Measurements from ENCODE around the gene H2BK1.

H2BK1 gene

DNA sequence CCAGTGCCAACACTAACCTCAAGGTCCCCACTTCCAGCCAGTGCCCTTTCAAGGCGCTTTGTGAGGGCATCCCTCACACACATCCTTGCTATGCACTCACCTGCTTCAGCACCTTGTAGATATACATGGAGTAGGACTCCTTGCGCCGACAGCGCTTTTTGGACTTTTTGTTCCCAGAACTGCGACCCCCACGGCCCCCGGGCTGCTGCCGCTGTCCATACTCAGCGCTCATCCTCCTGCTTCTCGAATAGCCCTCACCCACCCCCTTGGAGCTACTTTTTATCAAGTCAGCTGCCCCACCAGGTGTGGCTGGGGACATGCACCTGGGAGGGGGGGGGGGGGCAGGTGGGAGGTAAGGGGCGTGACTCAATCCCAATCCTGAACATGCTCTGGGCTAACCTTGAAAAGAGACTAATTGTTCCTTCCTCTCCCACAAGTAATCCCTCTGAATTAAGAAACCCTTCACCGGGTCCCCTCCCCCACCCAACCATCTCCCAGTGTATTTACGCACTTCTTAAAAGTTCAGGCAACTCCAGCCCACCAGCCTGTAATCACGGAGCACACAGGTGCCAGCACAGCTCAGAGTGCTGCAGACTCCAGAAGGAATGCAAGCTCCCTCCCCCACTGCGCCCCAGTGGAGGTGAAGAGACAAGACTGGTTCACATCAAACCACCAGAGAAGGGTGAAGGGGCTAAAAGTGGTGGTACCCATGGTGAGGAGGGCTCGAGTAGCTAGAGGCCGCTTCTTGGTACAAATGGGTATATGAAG, at the start of gene H2BK1:
TSS of gene H2BK1 (minus strand) at position 402 of the 768 bp plus-strand sequence. CDS start at position 232, 170 bp downstream.
- H3K9ac ChIP-seq (ENCODE audit: low read depth in 1 of 2, low read length in 2 of 2): no peak within 1 kb of the TSS
- peaks cover 0 to 4% of the 10 kb centered on the region in 2 donors for H3K27me3 ChIP-seq (ENCODE audit: control insufficient read depth in 2 of 2, insufficient read depth in 2 of 2, low read length in 2 of 2)
- H3K4me1 ChIP-seq (ENCODE audit: control insufficient read depth in 2 of 2, insufficient read depth in 2 of 2, low read length in 2 of 2): no peaks in the 10 kb centered on the region
- no peak within 1 kb of the TSS for H3K4me3 ChIP-seq (ENCODE audit: low read length in 2 of 2)
- no peak within 1 kb of the TSS for H3K27ac ChIP-seq (ENCODE audit: low read depth in 2 of 2, low read length in 2 of 2)
- H3K9me3 ChIP-seq (ENCODE audit: control insufficient read depth in 2 of 2, low read length in 2 of 2): no peaks in the 10 kb centered on the region
- H3K36me3 ChIP-seq (ENCODE audit: control insufficient read depth in 2 of 2, insufficient read depth in 2 of 2, low read length in 2 of 2): peaks cover 11 to 16% of the 10 kb centered on the region in 2 donors

DNA sequence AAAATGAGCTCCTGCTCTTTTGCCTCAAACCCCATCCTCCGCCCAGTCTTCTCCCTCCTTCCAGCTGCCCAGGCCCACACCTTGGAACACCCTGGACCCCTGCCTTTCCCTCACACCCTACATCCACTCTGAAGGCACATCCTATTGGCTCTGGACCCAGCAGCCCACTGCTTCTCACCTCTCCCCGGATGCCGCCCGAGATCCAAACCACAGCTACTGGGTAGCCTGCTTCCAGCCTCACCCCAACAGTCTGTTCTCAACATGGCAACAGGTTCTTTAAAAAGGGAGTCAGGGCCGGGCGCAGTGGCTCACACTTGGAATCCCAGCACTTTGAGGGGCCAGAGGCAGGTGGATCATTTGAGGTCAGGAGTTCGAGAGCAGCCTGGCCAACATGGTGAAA, 47.7 kb upstream of the H2BK1 start:
- no peak overlapping the region for H3K9ac ChIP-seq (ENCODE audit: low read depth in 1 of 2, low read length in 2 of 2)
- no peaks in the 10 kb centered on the region for H3K4me1 ChIP-seq (ENCODE audit: control insufficient read depth in 2 of 2, insufficient read depth in 2 of 2, low read length in 2 of 2)
- no peaks in the 10 kb centered on the region for H3K36me3 ChIP-seq (ENCODE audit: control insufficient read depth in 2 of 2, insufficient read depth in 2 of 2, low read length in 2 of 2)
- H3K9me3 ChIP-seq (ENCODE audit: control insufficient read depth in 2 of 2, low read length in 2 of 2): no peaks in the 10 kb centered on the region
- no peak overlapping the region for H3K27ac ChIP-seq (ENCODE audit: low read depth in 2 of 2, low read length in 2 of 2)
- peaks cover 16 to 33% of the 10 kb centered on the region in 2 donors for H3K27me3 ChIP-seq (ENCODE audit: control insufficient read depth in 2 of 2, insufficient read depth in 2 of 2, low read length in 2 of 2)
- no peak overlapping the region for H3K4me3 ChIP-seq (ENCODE audit: low read length in 2 of 2)

DNA sequence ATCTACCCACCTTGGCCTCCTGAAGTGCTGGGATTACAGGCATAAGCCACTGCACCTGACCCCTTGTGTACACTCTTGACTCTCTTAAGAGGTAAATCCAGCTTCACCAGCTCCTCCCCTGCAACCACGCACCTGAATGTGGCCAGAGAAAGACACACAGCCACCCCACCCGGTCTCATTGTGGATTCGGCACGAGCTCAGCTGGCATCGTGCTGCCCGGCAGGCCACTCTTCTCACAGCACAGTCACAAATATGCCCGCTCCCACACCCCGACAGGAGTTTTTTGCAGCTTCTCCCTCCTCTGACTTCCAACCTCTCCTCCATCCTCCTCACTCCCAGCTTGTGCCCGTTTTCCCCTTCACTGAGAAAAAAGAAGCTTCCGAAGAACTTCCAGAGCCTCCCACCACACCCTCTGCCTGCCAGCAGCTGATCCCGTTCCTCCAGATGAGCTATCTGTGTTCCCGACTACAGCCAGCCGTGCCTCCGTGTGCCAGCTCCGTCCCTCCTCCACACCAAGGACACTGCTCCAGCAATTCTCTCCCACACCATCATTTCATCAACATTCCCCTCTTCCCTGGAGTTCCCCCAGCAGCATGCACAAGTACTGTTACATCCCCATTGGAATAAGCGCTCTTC, 46.2 kb upstream of the H2BK1 start:
- Histone ChIP-seq H3K9me3 (ENCODE audit: control insufficient read depth in 2 of 2, low read length in 2 of 2) (no peaks in the 10 kb centered on the region), H3K9ac (ENCODE audit: low read depth in 1 of 2, low read length in 2 of 2) (no peak overlapping the region), H3K27me3 (ENCODE audit: control insufficient read depth in 2 of 2, insufficient read depth in 2 of 2, low read length in 2 of 2) (peaks cover 20 to 41% of the 10 kb centered on the region in 2 donors), H3K27ac (ENCODE audit: low read depth in 2 of 2, low read length in 2 of 2) (no peak overlapping the region), H3K4me3 (ENCODE audit: low read length in 2 of 2) (no peak overlapping the region), H3K4me1 (ENCODE audit: control insufficient read depth in 2 of 2, insufficient read depth in 2 of 2, low read length in 2 of 2) (peaks cover 7% of the 10 kb centered on the region in 2 donors), H3K36me3 (ENCODE audit: control insufficient read depth in 2 of 2, insufficient read depth in 2 of 2, low read length in 2 of 2) (no peaks in the 10 kb centered on the region)

DNA sequence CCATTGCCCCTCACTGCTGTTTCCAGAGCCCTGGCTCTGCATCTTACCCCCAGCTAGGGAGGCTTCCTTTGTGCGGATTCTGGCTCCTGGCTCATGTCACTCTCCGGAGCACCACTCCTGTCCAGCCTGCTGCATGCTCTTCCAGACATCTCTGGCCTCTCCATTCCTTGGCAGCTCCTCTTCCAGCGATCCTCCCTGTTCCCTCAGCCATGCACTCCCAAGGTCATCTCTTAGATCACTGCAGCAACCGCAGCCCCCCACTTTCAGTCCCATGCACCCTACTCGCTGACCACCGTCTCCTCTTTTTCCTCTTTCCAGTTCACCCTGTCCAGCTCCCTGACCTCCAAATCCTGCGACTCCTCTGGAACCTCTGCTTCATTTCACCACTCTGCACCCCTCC, 45.1 kb upstream of the H2BK1 start:
- Histone ChIP-seq H3K36me3 (ENCODE audit: control insufficient read depth in 2 of 2, insufficient read depth in 2 of 2, low read length in 2 of 2) (no peaks in the 10 kb centered on the region), H3K9ac (ENCODE audit: low read depth in 1 of 2, low read length in 2 of 2) (no peak overlapping the region), H3K9me3 (ENCODE audit: control insufficient read depth in 2 of 2, low read length in 2 of 2) (no peaks in the 10 kb centered on the region), H3K27ac (ENCODE audit: low read depth in 2 of 2, low read length in 2 of 2) (no peak overlapping the region), H3K4me1 (ENCODE audit: control insufficient read depth in 2 of 2, insufficient read depth in 2 of 2, low read length in 2 of 2) (peaks cover 11 to 13% of the 10 kb centered on the region in 2 donors), H3K4me3 (ENCODE audit: low read length in 2 of 2) (no peak overlapping the region), H3K27me3 (ENCODE audit: control insufficient read depth in 2 of 2, insufficient read depth in 2 of 2, low read length in 2 of 2) (peaks cover 22 to 47% of the 10 kb centered on the region in 2 donors)

DNA sequence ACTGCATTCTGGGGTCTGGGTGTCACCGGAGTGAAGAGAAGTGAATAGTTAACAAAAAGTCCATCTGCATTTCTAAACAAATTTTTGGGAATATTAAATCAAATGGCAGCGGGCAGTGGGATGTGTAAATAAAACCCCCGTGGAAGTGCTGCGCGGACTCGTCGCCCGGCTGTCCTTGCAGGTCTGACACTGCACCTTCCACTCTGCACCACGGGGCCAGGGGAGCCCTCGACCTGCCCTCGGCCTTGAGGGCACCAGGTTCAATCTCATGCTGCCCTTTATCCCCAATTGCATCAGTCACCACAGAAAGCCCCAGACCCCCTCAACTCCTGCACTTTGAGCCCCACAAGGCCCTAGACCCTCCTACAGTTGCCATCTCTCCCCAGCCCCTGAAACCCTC, 44.6 kb upstream of the H2BK1 start:
- Histone ChIP-seq H3K27ac (ENCODE audit: low read depth in 2 of 2, low read length in 2 of 2) (no peak overlapping the region), H3K9ac (ENCODE audit: low read depth in 1 of 2, low read length in 2 of 2) (no peak overlapping the region), H3K9me3 (ENCODE audit: control insufficient read depth in 2 of 2, low read length in 2 of 2) (no peaks in the 10 kb centered on the region), H3K4me1 (ENCODE audit: control insufficient read depth in 2 of 2, insufficient read depth in 2 of 2, low read length in 2 of 2) (peaks cover 15 to 16% of the 10 kb centered on the region in 2 donors), H3K4me3 (ENCODE audit: low read length in 2 of 2) (no peak overlapping the region), H3K36me3 (ENCODE audit: control insufficient read depth in 2 of 2, insufficient read depth in 2 of 2, low read length in 2 of 2) (no peaks in the 10 kb centered on the region), H3K27me3 (ENCODE audit: control insufficient read depth in 2 of 2, insufficient read depth in 2 of 2, low read length in 2 of 2) (peaks cover 28 to 51% of the 10 kb centered on the region in 2 donors)

DNA sequence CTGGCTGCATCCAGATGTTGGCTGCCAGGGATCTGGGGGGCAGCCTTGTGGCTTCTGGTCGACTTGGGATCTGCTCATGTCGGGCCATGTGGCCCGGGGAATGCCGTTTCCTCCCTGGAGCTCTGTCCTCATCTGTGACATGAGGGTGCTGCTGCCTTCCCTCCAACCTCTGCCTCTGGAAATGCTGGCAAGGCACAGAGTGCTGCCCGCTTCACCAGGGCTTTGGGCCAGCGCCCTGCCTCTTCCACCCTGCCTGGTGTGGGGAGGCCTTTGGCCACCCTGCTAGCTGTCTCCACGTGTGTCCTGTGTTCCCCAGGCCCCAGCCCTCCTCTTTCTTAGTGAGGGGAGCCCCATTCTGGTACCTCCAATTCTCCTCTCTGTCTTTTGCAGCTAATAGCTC, 44.0 kb upstream of the H2BK1 start:
- Histone ChIP-seq H3K9ac (ENCODE audit: low read depth in 1 of 2, low read length in 2 of 2) (no peak overlapping the region), H3K27ac (ENCODE audit: low read depth in 2 of 2, low read length in 2 of 2) (no peak overlapping the region), H3K4me3 (ENCODE audit: low read length in 2 of 2) (no peak overlapping the region), H3K36me3 (ENCODE audit: control insufficient read depth in 2 of 2, insufficient read depth in 2 of 2, low read length in 2 of 2) (no peaks in the 10 kb centered on the region), H3K9me3 (ENCODE audit: control insufficient read depth in 2 of 2, low read length in 2 of 2) (no peaks in the 10 kb centered on the region), H3K4me1 (ENCODE audit: control insufficient read depth in 2 of 2, insufficient read depth in 2 of 2, low read length in 2 of 2) (peaks cover 19 to 20% of the 10 kb centered on the region in 2 donors), H3K27me3 (ENCODE audit: control insufficient read depth in 2 of 2, insufficient read depth in 2 of 2, low read length in 2 of 2) (peaks cover 28 to 51% of the 10 kb centered on the region in 2 donors)

DNA sequence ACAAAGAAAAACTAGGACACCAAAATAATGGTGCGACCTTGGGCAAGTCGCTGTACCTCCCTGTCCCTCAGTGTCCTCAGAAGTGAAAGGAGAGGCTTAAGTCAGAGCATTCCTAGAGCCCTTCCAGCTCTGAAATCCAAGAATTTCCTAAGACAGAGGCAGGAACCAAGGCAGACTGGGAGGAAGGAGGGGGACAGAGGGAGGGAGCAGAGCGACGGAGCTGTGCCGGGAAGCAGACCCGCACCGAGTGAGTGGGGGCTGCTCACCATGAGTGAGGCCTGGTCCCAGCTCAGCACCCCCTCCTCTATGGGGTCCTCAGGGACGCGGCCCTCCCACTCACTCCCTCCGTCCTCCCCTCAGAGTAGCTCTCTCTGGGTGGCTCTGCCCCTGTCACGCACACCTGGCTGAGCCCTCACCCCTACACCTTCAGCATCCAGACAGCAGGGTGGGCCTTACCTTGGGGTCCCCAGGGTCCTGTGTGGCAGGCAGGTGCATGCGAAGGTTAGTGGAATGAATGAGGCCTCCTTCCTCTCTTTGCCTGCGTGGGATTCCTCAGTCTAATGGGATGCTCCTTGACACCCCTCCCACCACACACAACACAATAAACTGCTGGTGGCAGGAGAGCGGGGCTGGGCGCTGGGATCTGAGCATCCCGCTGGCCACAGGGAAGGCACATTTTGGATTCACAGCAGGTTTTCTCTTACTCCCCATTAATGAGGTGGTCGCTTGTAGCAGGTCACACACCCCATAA, 42.8 kb upstream of the H2BK1 start:
- peak overlapping the region in 1 of 2 donors; percentile 80 for H3K27ac ChIP-seq (ENCODE audit: low read depth in 2 of 2, low read length in 2 of 2)
- H3K9me3 ChIP-seq (ENCODE audit: control insufficient read depth in 2 of 2, low read length in 2 of 2): no peaks in the 10 kb centered on the region
- peaks cover 24 to 26% of the 10 kb centered on the region in 2 donors for H3K4me1 ChIP-seq (ENCODE audit: control insufficient read depth in 2 of 2, insufficient read depth in 2 of 2, low read length in 2 of 2)
- H3K4me3 ChIP-seq (ENCODE audit: low read length in 2 of 2): no peak overlapping the region
- H3K27me3 ChIP-seq (ENCODE audit: control insufficient read depth in 2 of 2, insufficient read depth in 2 of 2, low read length in 2 of 2): peaks cover 28 to 48% of the 10 kb centered on the region in 2 donors
- no peak overlapping the region for H3K9ac ChIP-seq (ENCODE audit: low read depth in 1 of 2, low read length in 2 of 2)
- H3K36me3 ChIP-seq (ENCODE audit: control insufficient read depth in 2 of 2, insufficient read depth in 2 of 2, low read length in 2 of 2): no peaks in the 10 kb centered on the region

DNA sequence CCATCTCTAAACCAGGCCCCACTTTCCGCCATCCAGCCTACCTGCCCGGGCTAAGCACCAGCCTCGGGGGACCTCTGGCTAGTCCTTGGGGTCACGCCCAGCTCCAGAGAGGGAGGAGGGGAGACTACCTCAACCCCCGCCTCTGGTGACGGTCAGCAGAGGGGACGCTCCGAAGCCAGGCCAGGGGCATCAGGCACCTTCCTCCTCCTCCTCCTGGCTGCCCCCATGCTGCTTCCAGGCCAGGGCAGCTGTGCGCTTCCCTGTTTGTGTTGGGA, 42.2 kb upstream of the H2BK1 start:
- peaks cover 31 to 48% of the 10 kb centered on the region in 2 donors for H3K27me3 ChIP-seq (ENCODE audit: control insufficient read depth in 2 of 2, insufficient read depth in 2 of 2, low read length in 2 of 2)
- H3K4me1 ChIP-seq (ENCODE audit: control insufficient read depth in 2 of 2, insufficient read depth in 2 of 2, low read length in 2 of 2): peaks cover 27 to 29% of the 10 kb centered on the region in 2 donors
- peak overlapping the region; percentile 61 to 63 for H3K9ac ChIP-seq (ENCODE audit: low read depth in 1 of 2, low read length in 2 of 2)
- no peaks in the 10 kb centered on the region for H3K9me3 ChIP-seq (ENCODE audit: control insufficient read depth in 2 of 2, low read length in 2 of 2)
- peak overlapping the region; percentile 56 to 70 for H3K4me3 ChIP-seq (ENCODE audit: low read length in 2 of 2)
- H3K36me3 ChIP-seq (ENCODE audit: control insufficient read depth in 2 of 2, insufficient read depth in 2 of 2, low read length in 2 of 2): no peaks in the 10 kb centered on the region
- peak overlapping the region; percentile 66 to 80 for H3K27ac ChIP-seq (ENCODE audit: low read depth in 2 of 2, low read length in 2 of 2)

DNA sequence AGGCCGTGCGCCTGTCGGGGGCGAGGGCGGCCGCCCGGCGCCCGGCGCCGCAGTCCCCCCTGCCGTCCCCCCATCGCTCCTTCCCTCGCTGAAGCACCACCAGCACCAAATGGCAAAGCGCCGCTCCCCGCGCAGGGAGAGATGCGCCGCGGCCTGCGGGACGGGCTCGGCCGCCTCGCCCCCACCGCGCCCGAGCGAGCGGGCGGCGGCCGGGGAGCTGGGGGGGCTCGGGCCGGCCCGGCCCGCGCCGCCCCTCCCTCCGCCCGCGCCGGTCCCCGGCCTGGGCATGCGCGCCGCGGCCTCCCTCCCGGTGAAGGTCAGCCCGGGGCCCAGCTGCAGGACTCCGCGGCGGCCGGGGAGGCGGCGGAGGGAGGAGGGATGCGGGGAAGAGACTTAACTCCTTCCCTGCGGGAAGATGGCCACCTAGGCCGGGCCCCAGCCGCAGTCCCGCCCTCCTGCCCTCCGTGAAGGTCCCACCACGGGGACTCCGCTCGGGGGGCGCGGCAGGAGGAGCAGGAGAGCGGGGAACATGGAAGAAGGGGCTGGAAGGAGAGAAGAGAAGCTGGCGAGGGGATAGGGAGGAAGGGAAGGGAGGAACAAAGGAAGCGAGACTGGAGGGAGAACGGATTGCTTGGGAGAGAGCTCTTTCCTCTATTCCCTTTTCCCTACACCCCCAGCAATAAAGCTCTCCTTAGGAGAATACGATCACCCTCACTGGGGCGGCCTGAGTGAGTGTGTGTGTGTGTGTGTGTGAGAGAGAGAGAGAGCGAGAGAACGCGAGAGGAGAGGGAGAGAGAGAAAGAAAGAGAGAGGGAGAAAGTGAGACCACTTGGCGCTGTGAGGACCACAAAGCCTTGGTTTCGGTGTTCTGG, 41.6 kb upstream of the H2BK1 start:
- peak overlapping the region; percentile 61 to 63 for H3K9ac ChIP-seq (ENCODE audit: low read depth in 1 of 2, low read length in 2 of 2)
- H3K4me1 ChIP-seq (ENCODE audit: control insufficient read depth in 2 of 2, insufficient read depth in 2 of 2, low read length in 2 of 2): peaks cover 28 to 31% of the 10 kb centered on the region in 2 donors

More for the DNA sequence above, 41.6 kb upstream of the H2BK1 start:
- H3K9me3 ChIP-seq (ENCODE audit: control insufficient read depth in 2 of 2, low read length in 2 of 2): no peaks in the 10 kb centered on the region
- H3K4me3 ChIP-seq (ENCODE audit: low read length in 2 of 2): peak overlapping the region; percentile 56 to 70
- no peaks in the 10 kb centered on the region for H3K36me3 ChIP-seq (ENCODE audit: control insufficient read depth in 2 of 2, insufficient read depth in 2 of 2, low read length in 2 of 2)
- peak overlapping the region; percentile 66 to 80 for H3K27ac ChIP-seq (ENCODE audit: low read depth in 2 of 2, low read length in 2 of 2)
- H3K27me3 ChIP-seq (ENCODE audit: control insufficient read depth in 2 of 2, insufficient read depth in 2 of 2, low read length in 2 of 2): peaks cover 34 to 53% of the 10 kb centered on the region in 2 donors
